Right lobe of liver (tissue), 6 donors: ENCODE results near the gene MSL1. TPM values are rescaled to one million over a fixed set of nuclear protein-coding genes. Genes with fewer than 3 reads are reported as not detected.

ENCODE experiments used
- ATAC-seq, 4 donors: fragments of 200-7000 bp; cut with Tn5 transposase; one replicate each; pipeline ENCODE4 v1.9.1; 2020; ENCODE audit warnings: mild to moderate bottlenecking in 4 of 4, moderate library complexity in 4 of 4
- DNase-seq, 3 donors: peaks; one replicate each; pipeline ENCODE4 v3.0.0-alpha.2; 2020
- H3K27ac ChIP-seq, 3 donors: fragments of 200-600 bp; one replicate each; pipeline ENCODE4 v1.8.0; 2022
- H3K27me3 ChIP-seq, 2 donors: fragments of 200-600 bp; one replicate each; pipeline ENCODE4 v1.8.0; 2022
- H3K36me3 ChIP-seq, 4 donors: fragments of 200-600 bp; sonication (generic) in 1 of 4; one replicate each; pipeline versions ENCODE4 v1.5.1 to v1.8.0; 2017 to 2022; ENCODE audit warnings: control low read depth in 1 of 4
- H3K4me1 ChIP-seq, 4 donors: fragments of 200-600 bp; sonication (generic) in 1 of 4; one replicate each; pipeline versions ENCODE4 v1.5.1 to v1.8.0; 2017 to 2022; ENCODE audit warnings: control low read depth in 1 of 4
- H3K4me3 ChIP-seq, 3 donors: fragments of 200-600 bp; one replicate each; pipeline ENCODE4 v1.8.0; 2022
- H3K9me3 ChIP-seq, 4 donors: fragments of 200-600 bp; sonication (generic) in 1 of 4; one replicate each; pipeline versions ENCODE4 v1.5.1 to v1.8.0; 2017 to 2022; ENCODE audit warnings: control low read depth in 1 of 4
- CTCF ChIP-seq, 4 donors: fragments of 200-600 bp in 3 of 4; fragments of 450-650 bp in 1 of 4; IDR thresholded peaks; one replicate each; pipeline versions ENCODE4 v1.5.1 to v1.8.0; 2016 to 2022; ENCODE audit warnings: antibody characterized with exemption in 4 of 4, mild to moderate bottlenecking in 2 of 4
- POLR2A ChIP-seq: fragments of 450-650 bp; IDR thresholded peaks from one replicate; pipeline ENCODE4 v1.6.1; 2017; ENCODE audit warnings: antibody characterized with exemption, mild to moderate bottlenecking
- WGBS: methylation state at CpG from one replicate; pipeline ENCODE4 v1.1.6; 2018; ENCODE audit warnings: low coverage, low lambda C conversion rate; ENCODE audit not compliant: insufficient coverage; ENCODE audit errors: missing lambda C conversion rate; 5-methylcytosine and 5-hydroxymethylcytosine counted together
- intact Hi-C, 2 donors: fragments of 100-400 bp; cut with DNase I; formaldehyde crosslinking; loops; one replicate each; pipeline versions ENCODE4 v1.11.2 to v1.14.1; 2022
- total RNA-seq, 6 experiments: library from RNA; depleted of rRNA in 2 of 6; stranded (reverse); fragments of >200 nt in 2 of 6; fragmentation: NEBNext Ultra II Directional in 3 of 6; extraction: Animal tissue kit (Norgen Biotek cat#: 25700) in 3 of 6; gene quantifications; one replicate each; pipeline versions ENCODE4 v1.1.0 to v1.2.4, GENCODE V29; 2016 to 2023
- donor health status: DM: no; HTN: yes; CAD: no.
- donor health status: DM: no; HTN: no; CAD: no.
- donor health status: DM: no; HTN: no; CAD: no.
- donor health status: DM: no; HTN: yes; CAD: no.
- donor health status: DM: no; HTN: yes; CAD: no.

The MSL1 gene
- total RNA-seq, 6 experiments from 2014 or later, result 31.1 to 43.8 (median 36.0) TPM

- DNase-seq (peak; percentile 90 to 95 (median 94)), ATAC-seq (peak; percentile 63 to 75 (median 72))
- Histone ChIP-seq H3K4me1 (peaks cover 2 to 64% (median 41%) of the 10 kb centered on the region in 4 donors), H3K9me3 (no peaks in the 10 kb centered on the region), H3K36me3 (no peaks in the 10 kb centered on the region), H3K27ac (peak overlapping the region; percentile 90 to 91 (median 90)), H3K27me3 (no peaks in the 10 kb centered on the region), H3K4me3 (peak overlapping the region; percentile 46 to 52 (median 48))
- intact Hi-C loops, result loop anchor here in 1 of 2 donors (10.0 kb wide), 1 partner anchor 51 kb away; no protein-coding TSS in a partner anchor
- WGBS, result 0% methylated on average over 15 of the region's 17 CpGs
- TF ChIP-seq POLR2A (peak; percentile 52), CTCF (IDR thresholded peaks at IDR 0.05) (peak; percentile 87 to 95 (median 93))
Measured at GRCh38 chr17:40113110-40113906, 8.5 kb upstream of the MSL1 start.

GRCh38 chr17:40113907-40114245 is 7.9 kb upstream of the MSL1 start:
- TF ChIP-seq POLR2A (no peak), CTCF (IDR thresholded peaks at IDR 0.05) (no peak)
- DNase-seq (no peak), ATAC-seq (no peak)
- H3K36me3 ChIP-seq, result no peaks in the 10 kb centered on the region
- H3K9me3 ChIP-seq, result no peaks in the 10 kb centered on the region
- H3K27me3 ChIP-seq, result no peaks in the 10 kb centered on the region
- peak overlapping the region in 2 of 3 donors; percentile 48 to 52 for H3K4me3 ChIP-seq
- 0% methylated on average over 2 of the region's 5 CpGs for WGBS
- H3K27ac ChIP-seq, result peak overlapping the region; percentile 90 to 91 (median 90)
- intact Hi-C loops, result loop anchor here in 1 of 2 donors (10.0 kb wide), 1 partner anchor 51 kb away; no protein-coding TSS in a partner anchor
- peaks cover 2 to 58% (median 37%) of the 10 kb centered on the region in 4 donors for H3K4me1 ChIP-seq

GRCh38 chr17:40115101-40115436 is 6.7 kb upstream of the MSL1 start:
- H3K36me3 ChIP-seq, result no peaks in the 10 kb centered on the region
- H3K27me3 ChIP-seq, result no peaks in the 10 kb centered on the region
- WGBS, result 17% methylated on average over 1 of the region's 2 CpGs
- H3K4me3 ChIP-seq, result no peak overlapping the region
- no peak for TF ChIP-seq CTCF (IDR thresholded peaks at IDR 0.05)
- TF ChIP-seq POLR2A, result no peak
- H3K27ac ChIP-seq, result peak overlapping the region in 2 of 3 donors; percentile 90
- ATAC-seq (no peak), DNase-seq (no peak)
- peaks cover 2 to 50% (median 31%) of the 10 kb centered on the region in 4 donors for H3K4me1 ChIP-seq
- H3K9me3 ChIP-seq, result no peaks in the 10 kb centered on the region
- intact Hi-C loops, result loop anchor here in 1 of 2 donors (10.0 kb wide), 1 partner anchor 50 kb away; no protein-coding TSS in a partner anchor

- TF ChIP-seq CTCF (IDR thresholded peaks at IDR 0.05) (peak in 2 of 4 donors; percentile 6 to 8), POLR2A (no peak)
- H3K9me3 ChIP-seq, result no peaks in the 10 kb centered on the region
- no peaks in the 10 kb centered on the region for H3K27me3 ChIP-seq
- peak overlapping the region; percentile 97 to 98 (median 98) for H3K4me3 ChIP-seq
- no CpG with 5 or more reads among the region's 97 CpGs for WGBS
- peaks cover 0 to 15% (median 5%) of the 10 kb centered on the region in 4 donors for H3K36me3 ChIP-seq
- peaks cover 0 to 19% (median 10%) of the 10 kb centered on the region in 4 donors for H3K4me1 ChIP-seq
- DNase-seq, result peak; percentile 62 to 72 (median 71)
- intact Hi-C loops, result no loop called here
- ATAC-seq, result peak; percentile 52 to 67 (median 56)
- H3K27ac ChIP-seq, result peak overlapping the region; percentile 91 to 97 (median 96)
Measured at GRCh38 chr17:40122136-40122998, 596 bp downstream of the MSL1 start.
